GM20000 (cell line): Measurements from ENCODE around the gene ROR1.
A peak's percentile ranks its signal among the peaks of the same experiment; 100 is the strongest.
"Not testable (repeated sequence)": the region's sequence is repeated elsewhere in the genome, so short reads cannot be mapped to it uniquely, and the experiment has no call there.

Experiments
- DNase-seq: peaks from one replicate; pipeline ENCODE4 v3.0.0; 2012; ENCODE audit warnings: low spot score
- TF ChIP-seq, protein P1 (sequence below): IDR thresholded peaks from 2 replicates; pipeline ENCODE4 v1.5.1; 2012; ENCODE audit warnings: mild to moderate bottlenecking, control low read depth; ENCODE audit errors: extremely low read depth, missing control alignments

The ROR1 gene

DNA sequence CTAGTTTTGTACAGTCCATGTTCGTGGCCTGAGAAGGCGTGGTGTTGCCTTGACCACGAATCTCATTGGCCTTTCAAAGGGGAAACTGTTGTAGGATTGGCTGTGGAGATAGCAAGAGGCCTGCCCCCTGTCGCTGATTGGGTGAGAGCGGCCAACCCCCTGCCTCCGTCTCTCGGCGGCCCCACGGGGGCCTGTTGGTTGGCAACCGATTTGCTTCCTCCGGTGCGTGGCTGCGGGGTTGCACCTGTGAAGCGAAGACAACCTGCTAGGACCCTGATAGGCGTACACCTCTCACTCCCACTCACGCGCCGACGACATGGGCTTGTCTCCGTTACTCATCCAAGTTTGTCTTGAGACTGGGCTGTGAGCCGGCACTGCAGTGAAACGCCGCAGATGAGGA is 429.6 kb downstream of the ROR1 start, which contains the start of gene UBE2U:
Gene UBE2U (plus strand): TSS at position 204 of the 400 bp plus-strand sequence. CDS start 428 bp downstream, outside the sequence.
- no peak for DNase-seq

DNA sequence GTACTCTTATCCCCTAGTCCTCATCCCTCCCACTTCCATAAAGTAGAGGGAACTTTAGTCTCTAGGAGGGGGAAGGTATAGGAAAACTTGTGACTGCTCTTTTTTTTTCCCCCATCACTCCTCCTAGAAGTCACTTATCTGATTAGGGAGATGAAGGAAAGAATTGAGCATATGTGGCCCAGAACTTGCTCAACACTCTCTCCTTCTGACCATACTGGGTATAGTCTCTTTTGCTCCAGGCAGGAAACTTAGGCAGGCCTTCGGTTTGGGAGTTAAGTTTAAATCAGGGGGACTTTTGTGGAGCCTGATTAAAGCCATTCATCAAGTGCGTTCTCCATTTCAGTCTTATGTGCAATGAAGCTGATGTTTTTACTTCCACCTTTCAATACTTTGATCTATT is 435.4 kb downstream of the ROR1 start:
- TF ChIP-seq, protein P1, sequence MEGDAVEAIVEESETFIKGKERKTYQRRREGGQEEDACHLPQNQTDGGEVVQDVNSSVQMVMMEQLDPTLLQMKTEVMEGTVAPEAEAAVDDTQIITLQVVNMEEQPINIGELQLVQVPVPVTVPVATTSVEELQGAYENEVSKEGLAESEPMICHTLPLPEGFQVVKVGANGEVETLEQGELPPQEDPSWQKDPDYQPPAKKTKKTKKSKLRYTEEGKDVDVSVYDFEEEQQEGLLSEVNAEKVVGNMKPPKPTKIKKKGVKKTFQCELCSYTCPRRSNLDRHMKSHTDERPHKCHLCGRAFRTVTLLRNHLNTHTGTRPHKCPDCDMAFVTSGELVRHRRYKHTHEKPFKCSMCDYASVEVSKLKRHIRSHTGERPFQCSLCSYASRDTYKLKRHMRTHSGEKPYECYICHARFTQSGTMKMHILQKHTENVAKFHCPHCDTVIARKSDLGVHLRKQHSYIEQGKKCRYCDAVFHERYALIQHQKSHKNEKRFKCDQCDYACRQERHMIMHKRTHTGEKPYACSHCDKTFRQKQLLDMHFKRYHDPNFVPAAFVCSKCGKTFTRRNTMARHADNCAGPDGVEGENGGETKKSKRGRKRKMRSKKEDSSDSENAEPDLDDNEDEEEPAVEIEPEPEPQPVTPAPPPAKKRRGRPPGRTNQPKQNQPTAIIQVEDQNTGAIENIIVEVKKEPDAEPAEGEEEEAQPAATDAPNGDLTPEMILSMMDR = no peak
- DNase-seq = no peak

More for the DNA sequence above, 429.6 kb downstream of the ROR1 start, which contains the start of gene UBE2U:
- TF ChIP-seq, protein P1 = no peak

DNA sequence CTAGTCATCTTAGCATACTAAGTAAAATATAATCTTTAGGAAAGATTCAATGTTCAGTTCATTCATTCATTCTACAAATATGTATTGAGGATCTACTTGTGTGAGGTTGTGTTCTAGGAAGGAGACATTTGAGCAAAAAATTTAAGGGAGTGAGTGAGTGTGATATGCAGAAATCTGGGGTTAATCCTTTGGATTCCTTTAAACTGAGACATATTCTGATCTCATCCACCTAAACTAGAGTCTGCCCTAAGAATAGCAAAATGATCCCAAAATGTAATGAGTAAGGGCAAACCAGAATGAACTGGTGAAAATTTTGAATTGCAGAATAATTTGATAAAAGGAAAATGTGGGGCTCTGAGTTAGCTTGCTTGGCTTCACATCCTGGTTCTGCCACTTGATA is 438.2 kb downstream of the ROR1 start:
- TF ChIP-seq, protein P1 = no peak
- DNase-seq = no peak

DNA sequence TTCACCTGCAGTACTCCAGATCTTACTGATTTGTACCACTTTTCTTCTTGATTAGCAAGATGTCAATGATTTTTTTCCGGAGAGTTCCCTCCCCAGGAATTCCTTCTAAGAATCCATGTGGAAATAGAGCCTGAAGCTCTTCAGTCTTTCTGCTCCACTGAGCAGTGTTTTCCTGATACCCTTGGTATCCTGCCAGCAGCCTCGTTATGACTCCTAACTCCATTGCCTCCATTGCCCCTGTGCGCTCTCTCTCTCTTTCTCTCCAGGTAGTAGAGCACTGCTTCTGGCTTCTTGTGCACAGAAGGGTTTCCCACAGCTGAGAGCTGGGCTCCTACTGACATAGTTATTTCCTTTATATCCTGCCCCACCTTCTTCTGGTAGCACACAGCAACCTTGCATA is 441.8 kb downstream of the ROR1 start:
- DNase-seq = no peak
- TF ChIP-seq, protein P1 = no peak

DNA sequence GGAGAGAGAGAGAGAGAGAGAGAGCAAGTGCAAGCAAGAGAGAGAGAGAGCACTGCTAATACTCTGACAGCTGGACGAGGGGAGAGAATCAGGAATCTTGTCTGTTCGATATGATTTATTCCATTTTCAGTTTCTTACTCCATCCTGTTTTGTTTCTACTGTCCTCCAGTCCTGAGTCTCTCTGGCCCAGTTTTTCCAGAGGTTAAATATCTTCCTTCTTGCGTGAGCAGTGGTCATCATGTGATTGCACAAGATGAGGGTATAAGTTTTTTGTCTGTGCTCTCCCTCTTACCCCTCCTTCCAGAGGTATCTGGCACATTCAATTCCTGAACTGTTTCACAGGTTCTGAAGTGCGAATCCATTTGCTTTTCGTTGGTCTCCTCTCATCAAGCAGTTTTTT is 446.4 kb downstream of the ROR1 start:
- no peak for DNase-seq
- TF ChIP-seq, protein P1 = no peak

DNA sequence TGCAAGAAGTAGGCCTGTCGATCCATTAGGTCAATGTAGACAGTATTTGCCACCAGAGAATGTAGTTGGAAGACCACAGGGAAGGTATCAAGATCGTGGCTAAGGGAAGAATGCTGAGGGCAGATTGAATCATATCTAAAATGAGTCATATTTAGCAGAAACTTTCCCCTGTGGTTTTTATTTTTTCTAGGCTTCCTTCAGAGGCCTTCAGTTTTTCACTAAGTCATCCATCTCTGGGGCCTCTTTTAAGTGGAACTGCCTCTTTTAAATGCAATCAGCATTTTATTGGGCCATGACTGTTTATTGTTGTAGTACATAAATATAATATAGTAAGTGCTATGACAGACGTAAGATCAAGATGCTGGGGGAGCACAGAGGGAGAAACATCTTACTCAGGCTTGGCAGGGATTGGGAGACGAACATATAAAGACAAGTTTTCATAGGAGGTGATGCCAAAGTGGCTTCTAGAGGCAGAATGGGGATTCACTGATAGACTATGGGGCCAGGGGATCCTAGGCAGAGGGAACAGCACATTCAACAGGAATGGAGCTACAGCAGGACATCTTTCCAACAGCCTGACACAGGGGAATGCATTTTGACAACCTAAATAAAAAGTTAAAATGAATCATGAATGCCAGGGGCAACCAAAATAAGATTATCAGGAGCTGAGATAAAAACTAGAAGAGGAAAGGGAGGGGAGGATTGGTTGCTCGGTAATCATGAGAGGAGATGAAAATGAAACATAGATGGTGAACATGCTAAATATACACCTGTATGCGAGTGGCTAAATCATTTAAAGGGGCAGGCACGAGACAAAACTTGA is 449.7 kb downstream of the ROR1 start:
- peak; percentile 27 for DNase-seq
- TF ChIP-seq, protein P1 = no peak

DNA sequence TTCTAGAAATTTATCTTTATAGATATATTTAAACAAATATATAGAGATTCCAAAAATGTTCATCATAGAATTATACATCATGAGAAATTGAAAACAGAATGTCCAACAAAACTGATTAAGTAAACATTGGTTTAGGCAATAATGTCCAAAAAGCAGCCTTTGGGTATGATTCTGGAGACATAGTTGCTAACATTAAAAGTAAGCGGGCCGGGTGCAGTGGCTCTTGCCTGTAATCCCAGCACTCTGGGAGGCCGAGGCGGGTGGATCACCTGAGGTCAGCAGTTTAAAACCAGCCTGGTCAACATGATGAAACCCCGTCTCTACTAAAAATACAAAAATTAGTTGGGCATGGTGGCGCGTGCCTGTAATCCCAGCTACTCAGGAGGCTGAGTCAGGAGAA is 450.4 kb downstream of the ROR1 start:
- not testable (repeated sequence) for DNase-seq
